Upper lobe of right lung (tissue), 1 donor: Measurements from ENCODE around the gene OSBPL10. TPM values are rescaled to one million over a fixed set of nuclear protein-coding genes. Genes with fewer than 3 reads are reported as not detected.

ENCODE experiments used
- ATAC-seq: fragments of 200-7000 bp; cut with Tn5 transposase; one replicate; pipeline ENCODE4 v1.9.1; 2020; ENCODE audit warnings: mild to moderate bottlenecking, moderate library complexity
- DNase-seq: peaks from one replicate; pipeline ENCODE4 v3.0.0-alpha.2; 2020
- H3K27ac ChIP-seq: fragments of 200-600 bp; one replicate; pipeline ENCODE4 v1.8.0; 2022
- H3K27me3 ChIP-seq: fragments of 200-600 bp; one replicate; pipeline ENCODE4 v1.8.0; 2022; ENCODE audit warnings: mild to moderate bottlenecking
- H3K36me3 ChIP-seq: fragments of 200-600 bp; one replicate; pipeline ENCODE4 v1.8.0; 2022
- H3K4me1 ChIP-seq: fragments of 200-600 bp; one replicate; pipeline ENCODE4 v1.8.0; 2022
- H3K4me3 ChIP-seq: fragments of 200-600 bp; one replicate; pipeline ENCODE4 v1.8.0; 2022; ENCODE audit warnings: mild to moderate bottlenecking
- H3K9me3 ChIP-seq: fragments of 200-600 bp; one replicate; pipeline ENCODE4 v1.8.0; 2022
- CTCF ChIP-seq: fragments of 200-600 bp; IDR thresholded peaks from one replicate; pipeline ENCODE4 v1.8.0; 2022; ENCODE audit warnings: antibody characterized with exemption
- intact Hi-C: fragments of 100-400 bp; cut with DNase I; formaldehyde crosslinking; loops from one replicate; pipeline ENCODE4 v1.11.0; 2022
- total RNA-seq: library from RNA; stranded (reverse); fragmentation: NEBNext Ultra II Directional; extraction: Animal tissue kit (Norgen Biotek cat#: 25700); gene quantifications from one replicate; pipeline ENCODE4 v1.2.1, GENCODE V29; 2021
- donor health status: DM: no; HTN: yes; CAD: no; lungs with severe emphysema.

OSBPL10 gene
- total RNA-seq, 1 donor from 2014 or later, result 30.8 TPM

DNA sequence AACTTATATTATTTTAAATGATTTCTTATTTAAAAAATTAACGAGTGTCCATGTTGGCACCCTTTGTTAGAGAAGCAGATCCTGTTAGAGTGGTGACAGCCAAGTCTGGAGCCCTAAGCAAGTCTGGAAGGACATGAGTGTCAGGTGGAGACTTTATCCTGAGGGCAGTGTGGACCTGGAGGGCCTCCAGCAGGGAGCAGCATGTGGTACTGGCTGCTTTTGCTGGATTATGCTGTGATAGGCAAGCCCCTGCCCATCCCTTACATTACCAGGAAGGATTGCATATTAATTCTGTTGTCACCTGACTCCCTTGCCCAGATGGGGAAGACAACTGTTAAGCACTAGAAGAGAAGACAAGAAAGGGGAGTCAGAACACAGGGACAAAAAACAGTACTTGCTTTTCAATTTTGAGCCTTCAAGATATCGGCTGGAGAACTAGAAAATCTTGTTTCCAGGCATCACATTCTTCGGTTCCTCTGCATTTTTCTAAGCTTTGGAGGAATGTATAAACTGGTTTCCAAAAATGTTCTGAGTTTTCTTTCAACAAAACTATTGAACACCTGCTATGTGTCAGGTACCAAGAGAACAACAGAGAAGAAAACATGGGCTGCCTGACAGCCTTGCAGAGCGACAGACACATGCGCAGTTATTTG, 23.2 kb upstream of the OSBPL10 start:
- no peak overlapping the region for H3K4me3 ChIP-seq
- ATAC-seq (peak; percentile 34), DNase-seq (no peak)
- no peaks in the 10 kb centered on the region for H3K9me3 ChIP-seq
- H3K27me3 ChIP-seq, result no peaks in the 10 kb centered on the region
- TF ChIP-seq CTCF, result no peak
- no peaks in the 10 kb centered on the region for H3K36me3 ChIP-seq
- H3K27ac ChIP-seq, result no peak overlapping the region
- no peaks in the 10 kb centered on the region for H3K4me1 ChIP-seq
- intact Hi-C loops, result no loop called here

GRCh38 chr3:32003380-32003779, 22.3 kb upstream of the OSBPL10 start:
- H3K27me3 ChIP-seq, result no peaks in the 10 kb centered on the region
- ATAC-seq, result peak; percentile 54

DNA sequence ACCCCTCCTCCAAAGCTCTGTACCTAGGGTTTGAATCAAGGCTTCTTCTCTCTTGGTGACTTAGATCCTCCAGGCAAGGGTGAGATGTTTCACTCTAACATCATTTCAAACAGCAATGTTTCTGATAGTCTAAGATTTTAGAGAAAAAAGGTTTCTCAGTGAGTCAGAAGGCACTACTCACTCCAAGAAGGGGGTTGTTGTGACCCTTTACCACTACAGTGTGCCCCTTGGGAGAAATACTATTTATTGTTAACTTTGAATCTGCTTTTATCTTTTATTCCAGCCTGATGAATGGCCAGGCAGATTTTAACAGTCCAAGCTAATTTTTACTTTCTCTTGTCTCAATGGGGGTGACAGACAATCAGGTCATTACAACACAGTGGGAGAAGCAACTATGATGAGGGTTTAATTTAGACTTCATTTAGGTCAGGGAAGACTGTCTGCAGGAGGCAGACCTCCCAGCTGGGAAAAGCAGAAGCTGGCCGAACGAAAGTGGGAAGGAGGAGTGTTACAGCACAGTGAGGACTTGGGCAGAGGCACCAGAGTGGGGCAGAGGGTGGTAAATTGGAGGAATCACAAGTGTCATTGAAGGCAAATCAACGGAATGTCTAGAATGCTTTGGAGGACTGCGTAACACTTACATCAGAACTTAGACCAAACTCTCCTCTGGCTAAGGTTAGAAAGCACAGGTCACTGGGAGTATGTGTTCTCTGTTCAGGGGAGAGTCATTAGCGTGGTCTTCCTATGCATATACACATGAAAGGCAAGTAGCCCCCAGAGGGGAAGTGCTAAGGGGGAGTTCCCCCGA, 21.7 kb upstream of the OSBPL10 start:
- ATAC-seq (peak; percentile 89), DNase-seq (peak; percentile 66)
- H3K4me3 ChIP-seq, result no peak overlapping the region
- no peaks in the 10 kb centered on the region for H3K36me3 ChIP-seq
- TF ChIP-seq CTCF, result no peak
- no peak overlapping the region for H3K27ac ChIP-seq
- H3K4me1 ChIP-seq, result no peaks in the 10 kb centered on the region
- H3K27me3 ChIP-seq, result no peaks in the 10 kb centered on the region
- H3K9me3 ChIP-seq, result no peaks in the 10 kb centered on the region
- intact Hi-C loops, result no loop called here

More at GRCh38 chr3:32003380-32003779, 22.3 kb upstream of the OSBPL10 start:
- Histone ChIP-seq H3K36me3 (no peaks in the 10 kb centered on the region), H3K9me3 (no peaks in the 10 kb centered on the region), H3K27ac (no peak overlapping the region), H3K4me3 (no peak overlapping the region), H3K4me1 (no peaks in the 10 kb centered on the region)
- DNase-seq, result no peak
- no peak for TF ChIP-seq CTCF
- intact Hi-C loops, result no loop called here

- DNase-seq, result no peak
- Histone ChIP-seq H3K4me1 (no peaks in the 10 kb centered on the region), H3K27ac (no peak overlapping the region), H3K36me3 (no peaks in the 10 kb centered on the region), H3K27me3 (no peaks in the 10 kb centered on the region), H3K9me3 (no peaks in the 10 kb centered on the region), H3K4me3 (no peak overlapping the region)
- ATAC-seq, result no peak
- intact Hi-C loops, result no loop called here
- no peak for TF ChIP-seq CTCF
Measured at GRCh38 chr3:32000877-32001276, 19.8 kb upstream of the OSBPL10 start.

DNA sequence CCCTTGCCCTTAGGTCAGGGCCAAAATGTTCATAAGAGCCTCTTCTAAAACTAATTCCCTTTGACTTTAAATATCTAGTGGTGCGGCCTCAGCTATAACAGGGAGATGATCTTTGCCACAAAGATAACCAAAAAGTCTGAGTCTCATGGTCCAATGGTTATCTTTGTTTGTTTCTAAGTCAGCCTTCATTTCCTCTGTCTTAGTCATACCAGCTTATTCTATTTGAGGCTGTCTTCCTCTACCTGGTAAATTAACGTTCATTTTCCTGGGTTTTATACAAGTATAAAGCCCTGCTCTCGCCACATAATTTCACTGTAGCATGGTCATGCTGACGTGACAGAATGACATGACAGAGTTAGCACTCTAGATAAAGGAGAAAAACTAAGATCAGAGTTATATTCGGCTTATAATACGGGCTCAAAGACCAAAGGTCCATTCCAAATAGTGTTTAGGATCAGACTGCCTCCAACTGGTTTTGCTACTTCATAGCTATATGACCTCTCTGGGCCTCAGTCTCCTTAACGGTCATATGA, 18.9 kb upstream of the OSBPL10 start:
- H3K4me1 ChIP-seq, result no peaks in the 10 kb centered on the region
- no peaks in the 10 kb centered on the region for H3K36me3 ChIP-seq
- no peak overlapping the region for H3K27ac ChIP-seq
- no peak overlapping the region for H3K4me3 ChIP-seq
- H3K9me3 ChIP-seq, result no peaks in the 10 kb centered on the region
- intact Hi-C loops, result no loop called here
- DNase-seq, result no peak
- TF ChIP-seq CTCF, result no peak
- H3K27me3 ChIP-seq, result no peaks in the 10 kb centered on the region
- no peak for ATAC-seq
